Pancreas (tissue), 10 donors: Measurements from ENCODE around the gene SKAP1. TPM values are rescaled to one million over a fixed set of nuclear protein-coding genes. Genes with fewer than 3 reads are reported as not detected.

Experiments
- ATAC-seq, 4 donors: fragments of 200-7000 bp; cut with Tn5 transposase; one replicate each; pipeline versions ENCODE4 v1.8.0 to v1.9.1; 2020; ENCODE audit warnings: mild to moderate bottlenecking in 4 of 4, moderate library complexity in 4 of 4
- DNase-seq, 6 donors: peaks; one replicate each; pipeline ENCODE4 v3.0.0-alpha.2; 2020
- FAIRE-seq: peaks from 2 replicates; lab custom pipeline; 2012; peaks lifted over from hg19 to GRCh38; lab: Jason Lieb, UNC
- H3K27ac ChIP-seq, 4 donors: fragments of 200-600 bp; sonication (generic); 1 replicate in 3 of 4; 2 replicates in 1 of 4; pipeline versions ENCODE4 v1.5.0 to v1.8.0; 2020
- H3K27me3 ChIP-seq, 4 donors: fragments of 200-600 bp; one replicate each; pipeline ENCODE4 v1.8.0; 2021
- H3K36me3 ChIP-seq, 3 donors: fragments of 200-600 bp; sonication (generic) in 1 of 3; one replicate each; pipeline versions ENCODE4 v1.5.0 to v1.8.0; 2020 to 2021
- H3K4me1 ChIP-seq, 3 donors: fragments of 200-600 bp; one replicate each; pipeline ENCODE4 v1.8.0; 2021
- H3K4me3 ChIP-seq, 4 donors: fragments of 200-600 bp; sonication (generic) in 2 of 4; one replicate each; pipeline versions ENCODE4 v1.5.0 to v1.8.0; 2020 to 2021
- H3K9me3 ChIP-seq, 4 donors: fragments of 200-600 bp; one replicate each; pipeline ENCODE4 v1.8.0; 2021
- WGBS, 2 donors: extraction: QIAGEN DNeasy Blood & Tissue Kit; methylation state at CpG; one replicate each; pipeline ENCODE4 v1.1.7; 2013; 5-methylcytosine and 5-hydroxymethylcytosine counted together
- intact Hi-C, 3 donors: fragments of 100-400 bp; cut with DNase I; formaldehyde crosslinking; loops; one replicate each; pipeline versions ENCODE4 v1.11.1 to v1.14.2; 2022
- polyA plus RNA-seq, 2 donors: library from polyadenylated mRNA; stranded (reverse); fragments of 200-250 nt; gene quantifications; one replicate each; pipeline ENCODE4 v1.2.3, GENCODE V29; 2013
- total RNA-seq, 6 donors: library from RNA; stranded (reverse); fragmentation: NEBNext Ultra II Directional in 4 of 6; extraction: Animal tissue kit (Norgen Biotek cat#: 25700) in 4 of 6; gene quantifications; one replicate each; pipeline versions ENCODE4 v1.2.1 to v1.2.4, GENCODE V29; 2021 to 2023
- TF ChIP-seq, protein P1 (sequence below), 4 donors: fragments of 200-600 bp; sonication (generic) in 3 of 4; IDR thresholded peaks; one replicate each; pipeline versions ENCODE4 v1.5.0 to v1.8.0; 2021; ENCODE audit warnings: antibody characterized with exemption in 4 of 4
- donor health status: healthy with polysubstance abuse.
- donor health status: DM: no; HTN: no; CAD: no; lungs with moderate emphysema.
- donor health status: DM: no; HTN: no; CAD: no.
- donor health status: control.
- donor health status: control.
- donor health status: Bipolar disorder and iron deficiency.
- donor health status: DM: yes; HTN: yes; CAD: no.
- donor health status: DM: no; HTN: no; CAD: no.
- donor health status: DM: no; HTN: no; CAD: no.
- donor health status: DM: yes; HTN: yes; CAD: no.

The SKAP1 gene
- total and polyA plus RNA-seq, 8 donors = 0.92 to 5.2 (median 3.0) TPM

GRCh38 chr17:48123111-48123510, 306.9 kb downstream of the SKAP1 start:
- 86 to 90% methylated on average over 6 of the region's 6 CpGs for WGBS, 2 donors
- intact Hi-C loops = no loop called here

DNA sequence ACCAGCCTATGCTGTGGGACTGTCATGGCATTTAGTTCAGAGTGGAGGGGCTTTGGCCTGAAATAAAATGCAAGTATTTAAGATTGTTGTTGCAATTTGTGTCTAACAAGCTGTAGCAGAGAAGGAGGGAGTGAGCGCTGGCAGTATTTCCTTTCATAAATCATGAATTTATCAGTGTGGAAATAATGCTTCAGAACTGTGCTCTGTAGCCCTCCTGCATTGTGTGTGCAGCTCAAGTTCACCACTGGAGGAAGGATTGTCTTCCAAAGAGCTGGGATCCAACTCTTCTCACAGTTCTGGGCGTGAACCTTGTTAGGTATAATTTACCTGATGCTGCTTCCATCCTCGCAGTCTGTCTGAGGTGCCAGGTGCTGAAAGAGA, 307.4 kb downstream of the SKAP1 start:
- intact Hi-C loops = no loop called here
- no peak overlapping the region for H3K27ac ChIP-seq
- ATAC-seq (no peak), DNase-seq (no peak), FAIRE-seq (no peak)
- TF ChIP-seq, protein P1, sequence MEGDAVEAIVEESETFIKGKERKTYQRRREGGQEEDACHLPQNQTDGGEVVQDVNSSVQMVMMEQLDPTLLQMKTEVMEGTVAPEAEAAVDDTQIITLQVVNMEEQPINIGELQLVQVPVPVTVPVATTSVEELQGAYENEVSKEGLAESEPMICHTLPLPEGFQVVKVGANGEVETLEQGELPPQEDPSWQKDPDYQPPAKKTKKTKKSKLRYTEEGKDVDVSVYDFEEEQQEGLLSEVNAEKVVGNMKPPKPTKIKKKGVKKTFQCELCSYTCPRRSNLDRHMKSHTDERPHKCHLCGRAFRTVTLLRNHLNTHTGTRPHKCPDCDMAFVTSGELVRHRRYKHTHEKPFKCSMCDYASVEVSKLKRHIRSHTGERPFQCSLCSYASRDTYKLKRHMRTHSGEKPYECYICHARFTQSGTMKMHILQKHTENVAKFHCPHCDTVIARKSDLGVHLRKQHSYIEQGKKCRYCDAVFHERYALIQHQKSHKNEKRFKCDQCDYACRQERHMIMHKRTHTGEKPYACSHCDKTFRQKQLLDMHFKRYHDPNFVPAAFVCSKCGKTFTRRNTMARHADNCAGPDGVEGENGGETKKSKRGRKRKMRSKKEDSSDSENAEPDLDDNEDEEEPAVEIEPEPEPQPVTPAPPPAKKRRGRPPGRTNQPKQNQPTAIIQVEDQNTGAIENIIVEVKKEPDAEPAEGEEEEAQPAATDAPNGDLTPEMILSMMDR (IDR thresholded peaks at IDR 0.05) = no peak
- H3K9me3 ChIP-seq = no peaks in the 10 kb centered on the region
- H3K27me3 ChIP-seq = no peaks in the 10 kb centered on the region
- no peak overlapping the region for H3K4me3 ChIP-seq
- 91 to 93% methylated on average over 3 of the region's 3 CpGs for WGBS, 2 donors
- H3K36me3 ChIP-seq = peaks cover 0 to 38% (median 4%) of the 10 kb centered on the region in 3 donors
- no peaks in the 10 kb centered on the region for H3K4me1 ChIP-seq

More at GRCh38 chr17:48123111-48123510, 306.9 kb downstream of the SKAP1 start:
- Histone ChIP-seq H3K27ac (no peak overlapping the region), H3K36me3 (peaks cover 0 to 38% (median 4%) of the 10 kb centered on the region in 3 donors), H3K27me3 (no peaks in the 10 kb centered on the region), H3K4me3 (no peak overlapping the region), H3K4me1 (no peaks in the 10 kb centered on the region), H3K9me3 (no peaks in the 10 kb centered on the region)
- no peak for FAIRE-seq
- TF ChIP-seq, protein P1 (IDR thresholded peaks at IDR 0.05) = no peak
- DNase-seq = no peak
- no peak for ATAC-seq

GRCh38 chr17:48121923-48122664, 307.9 kb downstream of the SKAP1 start:
- TF ChIP-seq, protein P1 (IDR thresholded peaks at IDR 0.05) = no peak
- ATAC-seq (no peak), FAIRE-seq (no peak), DNase-seq (no peak)
- 86 to 90% methylated on average over 9 of the region's 9 CpGs for WGBS, 2 donors
- Histone ChIP-seq H3K36me3 (peaks cover 0 to 38% (median 4%) of the 10 kb centered on the region in 3 donors), H3K4me3 (no peak overlapping the region), H3K4me1 (no peaks in the 10 kb centered on the region), H3K9me3 (no peaks in the 10 kb centered on the region), H3K27ac (no peak overlapping the region), H3K27me3 (no peaks in the 10 kb centered on the region)
- intact Hi-C loops = no loop called here

DNA sequence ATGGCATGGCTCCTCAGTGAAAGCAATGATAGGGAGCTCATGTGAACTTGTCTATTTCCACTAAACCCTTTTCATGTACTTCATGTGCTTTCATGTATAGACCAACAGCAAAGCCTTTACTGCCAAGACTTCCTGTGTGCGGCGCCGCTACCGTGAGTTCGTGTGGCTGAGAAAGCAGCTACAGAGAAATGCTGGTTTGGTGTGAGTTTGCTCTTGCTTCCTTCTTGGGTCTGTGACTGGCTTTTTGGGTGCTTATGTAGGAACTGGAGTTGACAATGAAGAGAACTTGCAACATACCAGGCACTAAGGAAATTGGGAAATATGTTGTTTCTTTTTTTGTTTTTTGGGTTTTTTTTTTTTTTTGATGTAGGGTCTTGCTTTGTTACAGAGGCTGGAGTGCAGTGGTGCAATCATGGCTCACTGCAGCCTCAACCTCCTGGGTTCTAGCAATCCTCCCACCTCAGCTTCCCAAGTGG, 316.8 kb downstream of the SKAP1 start:
- peak overlapping the region in 1 of 4 donors; percentile 15 for H3K27ac ChIP-seq
- ATAC-seq = peak in 1 of 4 donors; percentile 51
- H3K36me3 ChIP-seq = peaks cover 0 to 12% (median 0%) of the 10 kb centered on the region in 3 donors
- TF ChIP-seq, protein P1 (IDR thresholded peaks at IDR 0.05) = no peak
- H3K27me3 ChIP-seq = no peaks in the 10 kb centered on the region
- FAIRE-seq = no peak
- intact Hi-C loops = no loop called here
- no peaks in the 10 kb centered on the region for H3K9me3 ChIP-seq
- no peak for DNase-seq
- H3K4me3 ChIP-seq = no peak overlapping the region
- 89 to 93% methylated on average over 5 of the region's 5 CpGs for WGBS, 2 donors
- H3K4me1 ChIP-seq = peaks cover 0 to 24% (median 6%) of the 10 kb centered on the region in 3 donors

- Histone ChIP-seq H3K9me3 (no peaks in the 10 kb centered on the region), H3K27ac (no peak overlapping the region), H3K36me3 (peaks cover 0 to 12% (median 0%) of the 10 kb centered on the region in 3 donors), H3K4me1 (peaks cover 0 to 24% (median 6%) of the 10 kb centered on the region in 3 donors), H3K4me3 (no peak overlapping the region), H3K27me3 (no peaks in the 10 kb centered on the region)
- no peak for ATAC-seq
- TF ChIP-seq, protein P1 (IDR thresholded peaks at IDR 0.05) = no peak
- no peak for DNase-seq
- intact Hi-C loops = no loop called here
- 87 to 92% methylated on average over 2 of the region's 2 CpGs for WGBS, 2 donors
- no peak for FAIRE-seq
These were observed 318.1 kb downstream of the SKAP1 start for GRCh38 chr17:48111937-48112241.
